Esophagus muscularis mucosa (tissue), 4 donors: ENCODE data around the gene PACSIN1. TPM values are rescaled to one million over a fixed set of nuclear protein-coding genes. Genes with fewer than 3 reads are reported as not detected.

Source experiments
- DNase-seq: peaks from one replicate; pipeline ENCODE4 v3.0.0-alpha.2; 2017; ENCODE audit errors: extremely low spot score
- H3K27ac ChIP-seq, 4 donors: fragments of 200-600 bp; sonication (generic); replicated peaks in 1 of 4; 1 replicate in 3 of 4; 2 replicates in 1 of 4; pipeline ENCODE4 v1.5.1; 2016 to 2019; ENCODE audit warnings: mild to moderate bottlenecking in 1 of 4
- H3K27me3 ChIP-seq, 4 donors: fragments of 200-600 bp; sonication (generic); one replicate each; pipeline versions ENCODE4 v1.5.1 to v1.6.0; 2016 to 2019
- H3K36me3 ChIP-seq, 4 donors: fragments of 200-600 bp; sonication (generic); one replicate each; pipeline ENCODE4 v1.5.1; 2016 to 2019
- H3K4me1 ChIP-seq, 4 donors: fragments of 200-600 bp; sonication (generic); one replicate each; pipeline ENCODE4 v1.5.1; 2016 to 2019
- H3K4me3 ChIP-seq, 4 donors: fragments of 200-600 bp; sonication (generic); 1 replicate in 2 of 4; 2 replicates in 2 of 4; pipeline ENCODE4 v1.5.1; 2016 to 2019; ENCODE audit warnings: mild to moderate bottlenecking in 4 of 4, moderate library complexity in 1 of 4
- H3K9me3 ChIP-seq, 4 donors: fragments of 200-600 bp; sonication (generic); 1 replicate in 3 of 4; 2 replicates in 1 of 4; pipeline ENCODE4 v1.5.1; 2016 to 2019
- CTCF ChIP-seq, 3 experiments: fragments of 200-600 bp in 2 of 3; fragments of 450-650 bp in 1 of 3; sonication (generic) in 2 of 3; IDR thresholded peaks; one replicate each; pipeline ENCODE4 v1.5.1; 2017 to 2019; ENCODE audit warnings: antibody characterized with exemption in 3 of 3, mild to moderate bottlenecking in 2 of 3, moderate library complexity in 1 of 3
- EP300 ChIP-seq: sonication (generic); formaldehyde crosslinking; IDR thresholded peaks from one replicate; pipeline ENCODE4 v1.6.1; 2017; ENCODE audit warnings: antibody characterized with exemption
- POLR2A ChIP-seq: fragments of 450-650 bp; IDR thresholded peaks from one replicate; pipeline ENCODE4 v1.6.1; 2017; ENCODE audit warnings: antibody characterized with exemption, moderate library complexity, mild to moderate bottlenecking, low read depth
- POLR2AphosphoS5 ChIP-seq, 2 donors: sonication (generic); formaldehyde crosslinking; IDR thresholded peaks; one replicate each; pipeline ENCODE4 v1.6.1; 2017; ENCODE audit warnings: antibody characterized with exemption in 2 of 2
- WGBS: methylation state at CpG from one replicate; pipeline ENCODE4 v1.1.5; 2018; 5-methylcytosine and 5-hydroxymethylcytosine counted together
- intact Hi-C: fragments of 100-400 bp; cut with DNase I; formaldehyde crosslinking; loops from one replicate; pipeline ENCODE4 v1.15.1; 2023
- total RNA-seq, 4 donors: library from RNA; depleted of rRNA; stranded (reverse); fragments of >200 nt; gene quantifications; one replicate each; pipeline versions ENCODE4 v1.1.0 to v1.2.1, GENCODE V29; 2016

PACSIN1 gene
- total RNA-seq, 4 donors from 2014 or later, result 0.42 to 2.3 (median 1.7) TPM

DNA sequence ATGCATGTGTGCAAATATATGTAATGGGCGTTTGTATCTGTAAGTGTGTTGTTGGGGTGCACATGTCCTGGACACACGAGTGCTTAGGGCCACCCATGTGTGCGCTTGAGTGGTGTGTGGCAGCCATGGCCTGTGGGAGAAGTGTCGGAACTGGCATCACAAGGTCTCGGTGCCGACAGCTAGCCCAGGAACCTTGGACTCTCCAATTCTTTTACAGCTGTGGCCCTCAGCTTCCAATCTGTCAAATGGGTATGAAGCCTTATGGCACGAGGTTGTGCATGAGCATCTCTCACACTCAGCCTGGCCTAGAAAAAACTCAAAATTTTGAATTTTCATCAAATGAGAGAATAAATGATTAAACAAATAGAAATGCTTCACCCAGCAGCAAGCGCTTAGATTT, 48.2 kb downstream of the PACSIN1 start:
- 94% methylated on average over 8 of the region's 8 CpGs for WGBS
- no peak for DNase-seq
- intact Hi-C loops, result no loop called here
- Histone ChIP-seq H3K36me3 (no peaks in the 10 kb centered on the region), H3K9me3 (peaks cover 0 to 3% (median 0%) of the 10 kb centered on the region in 4 donors), H3K27ac (no peak overlapping the region), H3K27me3 (peaks cover 0 to 35% (median 0%) of the 10 kb centered on the region in 4 donors), H3K4me1 (peaks cover 0 to 9% (median 9%) of the 10 kb centered on the region in 4 donors), H3K4me3 (no peak overlapping the region)
- no peak for TF ChIP-seq EP300
- TF ChIP-seq CTCF (IDR thresholded peaks at IDR 0.05), result no peak
- TF ChIP-seq POLR2AphosphoS5 (IDR thresholded peaks at IDR 0.05), result no peak
- no peak for TF ChIP-seq POLR2A

DNA sequence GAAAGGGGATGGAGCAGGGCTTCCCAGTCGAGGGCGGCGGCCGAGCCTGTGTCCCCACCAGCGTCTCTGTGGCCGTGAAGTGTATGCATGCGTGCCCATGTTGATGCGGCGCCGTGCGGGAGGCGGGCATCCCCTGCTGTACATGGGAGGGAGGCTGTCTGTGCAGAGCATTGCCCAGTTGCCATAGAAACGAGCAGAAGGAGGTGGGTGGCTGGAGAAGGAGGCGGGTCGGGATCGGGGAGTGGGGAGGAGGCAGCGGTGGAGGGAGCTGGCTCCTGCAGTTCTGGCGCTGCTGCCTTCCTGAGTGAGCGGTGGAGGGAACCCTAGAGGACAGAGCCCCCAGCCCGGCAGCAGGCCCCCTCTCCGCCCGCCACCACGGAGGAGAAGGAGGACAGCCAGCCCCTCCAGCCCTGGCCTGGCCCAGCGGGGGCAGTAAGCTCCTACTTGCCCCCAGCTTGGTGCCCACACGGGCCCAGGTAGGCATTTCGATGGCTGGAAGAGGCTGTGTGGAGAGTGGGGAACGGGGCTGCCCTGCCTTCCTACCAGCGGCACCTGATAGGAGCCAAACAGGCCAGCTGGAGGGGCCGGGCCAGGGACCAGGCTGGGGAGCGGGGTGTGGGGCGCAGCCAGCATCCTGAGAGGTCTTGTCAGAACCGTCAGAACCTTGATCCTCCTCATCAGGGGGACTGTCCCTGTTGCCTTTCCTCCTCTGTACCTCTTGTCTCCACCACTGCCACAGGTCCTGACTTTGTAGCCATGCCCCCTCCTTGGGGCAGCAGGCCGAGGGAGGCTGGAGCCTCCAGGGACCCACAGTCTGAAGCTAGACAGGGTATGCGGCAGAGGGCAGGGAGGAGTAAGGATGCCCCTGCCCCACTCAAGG, 49.0 kb downstream of the PACSIN1 start:
- 36% methylated on average over 22 of the region's 34 CpGs for WGBS
- peaks cover 0 to 9% (median 9%) of the 10 kb centered on the region in 4 donors for H3K4me1 ChIP-seq
- no peaks in the 10 kb centered on the region for H3K36me3 ChIP-seq
- no peak for TF ChIP-seq EP300
- no peak for TF ChIP-seq POLR2AphosphoS5 (IDR thresholded peaks at IDR 0.05)
- no peak for TF ChIP-seq POLR2A
- peak in 1 of 3 experiments; percentile 9 for TF ChIP-seq CTCF (IDR thresholded peaks at IDR 0.05)
- peaks cover 0 to 35% (median 0%) of the 10 kb centered on the region in 4 donors for H3K27me3 ChIP-seq
- no peak for DNase-seq
- intact Hi-C loops, result no loop called here
- H3K4me3 ChIP-seq, result peak overlapping the region in 2 of 4 donors; percentile 12 to 27
- no peaks in the 10 kb centered on the region for H3K9me3 ChIP-seq
- no peak overlapping the region for H3K27ac ChIP-seq

GRCh38 chr6:34515473-34516387, 49.9 kb downstream of the PACSIN1 start:
- H3K27ac ChIP-seq, result no peak overlapping the region
- no peak for DNase-seq
- no peak for TF ChIP-seq POLR2A
- no peak for TF ChIP-seq EP300
- TF ChIP-seq POLR2AphosphoS5 (IDR thresholded peaks at IDR 0.05), result no peak
- TF ChIP-seq CTCF (IDR thresholded peaks at IDR 0.05), result no peak
- 85% methylated on average over 13 of the region's 13 CpGs for WGBS
- H3K4me3 ChIP-seq, result no peak overlapping the region
- intact Hi-C loops, result no loop called here
- H3K9me3 ChIP-seq, result no peaks in the 10 kb centered on the region
- no peaks in the 10 kb centered on the region for H3K36me3 ChIP-seq
- H3K4me1 ChIP-seq, result peaks cover 0 to 9% (median 9%) of the 10 kb centered on the region in 4 donors
- H3K27me3 ChIP-seq, result peaks cover 0 to 35% (median 0%) of the 10 kb centered on the region in 4 donors

- no peak overlapping the region for H3K4me3 ChIP-seq
- H3K36me3 ChIP-seq, result no peaks in the 10 kb centered on the region
- intact Hi-C loops, result no loop called here
- WGBS, result 89% methylated on average over 22 of the region's 22 CpGs
- H3K4me1 ChIP-seq, result peaks cover 0 to 9% (median 9%) of the 10 kb centered on the region in 4 donors
- no peak for TF ChIP-seq CTCF (IDR thresholded peaks at IDR 0.05)
- no peak for TF ChIP-seq POLR2A
- no peak overlapping the region for H3K27ac ChIP-seq
- no peak for DNase-seq
- H3K27me3 ChIP-seq, result peaks cover 0 to 35% (median 0%) of the 10 kb centered on the region in 4 donors
- H3K9me3 ChIP-seq, result no peaks in the 10 kb centered on the region
Observed at GRCh38 chr6:34516391-34517324, 50.8 kb downstream of the PACSIN1 start.
